AG09309 (cell line): ENCODE results near the gene FBH1.

ENCODE experiments used
- DNase-seq: peaks from one replicate; pipeline ENCODE4 v3.0.0-alpha.2; 2010; ENCODE audit warnings: low read depth
- H3K4me3 ChIP-seq: 2 replicates; pipeline ENCODE4 v1.5.1; 2011; ENCODE audit warnings: mild to moderate bottlenecking, low read depth, low read length, moderate library complexity; ENCODE audit not compliant: control insufficient read depth
- TF ChIP-seq, protein P1 (sequence below): IDR thresholded peaks from 2 replicates; pipeline ENCODE4 v1.5.1; 2011; ENCODE audit warnings: mild to moderate bottlenecking, low read depth, low read length, inconsistent platforms; ENCODE audit not compliant: insufficient read depth, control insufficient read depth; ENCODE audit errors: missing control alignments

The FBH1 gene

GRCh38 chr10:5938291-5938690 is 48.2 kb downstream of the FBH1 start:
- DNase-seq, result no peak
- no peak overlapping the region for H3K4me3 ChIP-seq
- TF ChIP-seq, protein P1, sequence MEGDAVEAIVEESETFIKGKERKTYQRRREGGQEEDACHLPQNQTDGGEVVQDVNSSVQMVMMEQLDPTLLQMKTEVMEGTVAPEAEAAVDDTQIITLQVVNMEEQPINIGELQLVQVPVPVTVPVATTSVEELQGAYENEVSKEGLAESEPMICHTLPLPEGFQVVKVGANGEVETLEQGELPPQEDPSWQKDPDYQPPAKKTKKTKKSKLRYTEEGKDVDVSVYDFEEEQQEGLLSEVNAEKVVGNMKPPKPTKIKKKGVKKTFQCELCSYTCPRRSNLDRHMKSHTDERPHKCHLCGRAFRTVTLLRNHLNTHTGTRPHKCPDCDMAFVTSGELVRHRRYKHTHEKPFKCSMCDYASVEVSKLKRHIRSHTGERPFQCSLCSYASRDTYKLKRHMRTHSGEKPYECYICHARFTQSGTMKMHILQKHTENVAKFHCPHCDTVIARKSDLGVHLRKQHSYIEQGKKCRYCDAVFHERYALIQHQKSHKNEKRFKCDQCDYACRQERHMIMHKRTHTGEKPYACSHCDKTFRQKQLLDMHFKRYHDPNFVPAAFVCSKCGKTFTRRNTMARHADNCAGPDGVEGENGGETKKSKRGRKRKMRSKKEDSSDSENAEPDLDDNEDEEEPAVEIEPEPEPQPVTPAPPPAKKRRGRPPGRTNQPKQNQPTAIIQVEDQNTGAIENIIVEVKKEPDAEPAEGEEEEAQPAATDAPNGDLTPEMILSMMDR, result no peak

DNA sequence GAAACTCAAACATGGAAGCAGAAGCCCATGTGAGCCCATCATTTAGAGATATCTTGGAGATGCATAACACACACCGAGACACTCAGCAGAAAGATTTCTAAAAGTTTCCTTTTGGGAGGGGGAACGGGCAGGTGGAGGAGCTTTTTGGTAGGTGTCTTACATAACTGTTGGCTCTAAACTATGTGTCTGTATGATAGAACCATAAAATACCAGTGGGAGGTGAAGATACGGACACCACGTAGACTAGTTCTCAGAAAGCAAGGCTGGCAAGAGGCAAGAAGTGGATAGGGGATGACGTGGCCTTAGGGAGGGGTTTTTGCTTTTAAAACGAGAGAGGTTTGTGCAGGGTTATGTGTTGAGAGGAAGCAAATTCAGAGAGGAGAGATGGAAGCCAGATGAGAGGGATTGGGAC is 50.8 kb downstream of the FBH1 start:
- no peak overlapping the region for H3K4me3 ChIP-seq
- DNase-seq, result no peak
- TF ChIP-seq, protein P1, result no peak

- H3K4me3 ChIP-seq, result no peak overlapping the region
- TF ChIP-seq, protein P1, result no peak
- DNase-seq, result no peak
Observed at GRCh38 chr10:5941579-5941978, 51.5 kb downstream of the FBH1 start.

- no peak overlapping the region for H3K4me3 ChIP-seq
- TF ChIP-seq, protein P1, result no peak
Observed at GRCh38 chr10:5942001-5942400, 52.0 kb downstream of the FBH1 start.

DNA sequence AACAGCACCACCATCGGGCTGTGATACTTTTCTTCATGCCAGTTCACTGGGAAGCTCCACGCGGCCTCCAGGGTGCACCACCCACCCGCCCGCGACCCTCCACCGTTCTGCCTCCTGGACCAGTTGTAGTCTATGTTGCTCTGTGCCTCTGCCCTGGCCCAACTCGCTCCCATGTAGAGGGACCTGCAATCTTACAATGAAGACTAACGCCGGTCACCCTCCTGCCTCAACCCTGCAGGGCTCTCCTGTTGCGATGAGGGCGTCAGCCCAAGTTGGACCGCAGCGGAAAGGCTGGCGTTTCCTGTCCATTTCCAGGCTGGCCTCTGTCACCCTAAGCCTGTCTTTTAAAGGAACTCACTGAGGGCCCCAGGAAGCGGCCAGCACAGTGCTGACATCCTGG is 52.4 kb downstream of the FBH1 start:
- TF ChIP-seq, protein P1, result no peak
- DNase-seq, result no peak
- no peak overlapping the region for H3K4me3 ChIP-seq

More at GRCh38 chr10:5942001-5942400, 52.0 kb downstream of the FBH1 start:
- DNase-seq, result no peak

DNA sequence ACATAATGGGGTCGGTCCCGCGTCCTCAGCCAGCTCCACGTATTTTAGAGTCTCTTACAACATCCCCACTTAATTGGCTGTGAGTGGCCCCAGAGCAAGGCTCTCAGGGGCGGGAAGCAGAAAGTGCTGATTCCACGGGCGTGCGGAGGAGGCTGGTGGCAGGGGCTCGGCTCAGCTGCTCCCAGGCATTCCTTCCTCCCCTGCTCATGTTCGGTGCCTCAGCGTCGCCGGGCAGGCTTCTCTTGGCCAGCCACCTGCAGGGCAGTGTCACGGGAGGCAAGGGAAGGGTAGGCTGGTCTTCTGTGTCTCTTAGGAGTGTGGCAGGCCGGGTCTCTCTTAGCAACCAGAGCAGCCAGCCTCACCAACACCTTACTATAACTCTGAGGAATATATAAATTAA is 53.5 kb downstream of the FBH1 start:
- DNase-seq, result no peak
- TF ChIP-seq, protein P1, result no peak
- peak overlapping the region; percentile 23 for H3K4me3 ChIP-seq
